C1 segment of cervical spinal cord (tissue), 14 donors: ENCODE measurements around the gene LDLRAD4.

ENCODE experiments used
- DNase-seq, 14 donors: peaks; one replicate each; lab custom pipeline; 2025; lab: John Stamatoyannopoulos, UW

Gene LDLRAD4

GRCh38 chr18:13425357-13426091 lies 207.0 kb downstream of the LDLRAD4 start:
- DNase-seq = peak in 1 of 14 donors; percentile 28

GRCh38 chr18:13427354-13427753 lies 208.8 kb downstream of the LDLRAD4 start:
- peak in 5 of 14 donors; percentile 33 to 98 (median 39) for DNase-seq

- DNase-seq = no peak
Measured at GRCh38 chr18:13428319-13428718, 209.8 kb downstream of the LDLRAD4 start.

GRCh38 chr18:13429016-13429415 lies 210.5 kb downstream of the LDLRAD4 start:
- DNase-seq = no peak

GRCh38 chr18:13429884-13430510 lies 211.4 kb downstream of the LDLRAD4 start:
- DNase-seq = no peak

GRCh38 chr18:13430663-13431062 lies 212.1 kb downstream of the LDLRAD4 start:
- no peak for DNase-seq

- DNase-seq = no peak
Measured at GRCh38 chr18:13431886-13432285, 213.3 kb downstream of the LDLRAD4 start.

- DNase-seq = no peak
Measured at GRCh38 chr18:13433125-13433524, 214.6 kb downstream of the LDLRAD4 start.

- no peak for DNase-seq
Measured at GRCh38 chr18:13433685-13434084, 215.1 kb downstream of the LDLRAD4 start.

- DNase-seq = no peak
Measured at GRCh38 chr18:13434854-13435253, 216.3 kb downstream of the LDLRAD4 start.

- no peak for DNase-seq
Measured at GRCh38 chr18:13435586-13436333, 217.2 kb downstream of the LDLRAD4 start.

- DNase-seq = peak in 1 of 14 donors; percentile 83
Measured at GRCh38 chr18:13436576-13436975, 218.0 kb downstream of the LDLRAD4 start.

- DNase-seq = peak in 1 of 14 donors; percentile 83
Measured at GRCh38 chr18:13437034-13437433, 218.5 kb downstream of the LDLRAD4 start.

- peak in 2 of 14 donors; percentile 42 to 50 for DNase-seq
Measured at GRCh38 chr18:13437796-13438506, 219.4 kb downstream of the LDLRAD4 start.

GRCh38 chr18:13438507-13439056 lies 220.0 kb downstream of the LDLRAD4 start:
- no peak for DNase-seq

- DNase-seq = no peak
Measured at GRCh38 chr18:13439461-13439860, 220.9 kb downstream of the LDLRAD4 start.

- no peak for DNase-seq
Measured at GRCh38 chr18:13440277-13441248, 222.0 kb downstream of the LDLRAD4 start.

GRCh38 chr18:13441736-13442135 lies 223.2 kb downstream of the LDLRAD4 start:
- peak in 1 of 14 donors; percentile 91 for DNase-seq

GRCh38 chr18:13442451-13442850 lies 223.9 kb downstream of the LDLRAD4 start:
- no peak for DNase-seq

GRCh38 chr18:13443552-13443951 lies 225.0 kb downstream of the LDLRAD4 start:
- DNase-seq = no peak
